ENCODE results near the gene TAS1R1.
"Not testable (repeated sequence)": the region's sequence is repeated elsewhere in the genome, so short reads cannot be mapped to it uniquely, and the experiment has no call there.

The TAS1R1 gene

GRCh38 chr1:6523566-6523965, 31.5 kb upstream of the TAS1R1 start:
- no peak for DNase-seq

GRCh38 chr1:6526316-6526715, 28.8 kb upstream of the TAS1R1 start:
- DNase-seq, result no peak

- no peak for DNase-seq
These were observed 26.6 kb upstream of the TAS1R1 start for GRCh38 chr1:6528492-6528891.

GRCh38 chr1:6530504-6531160, 24.5 kb upstream of the TAS1R1 start:
- DNase-seq, result no peak

GRCh38 chr1:6531996-6532395, 23.1 kb upstream of the TAS1R1 start:
- DNase-seq, result no peak

GRCh38 chr1:6534248-6534822, 20.8 kb upstream of the TAS1R1 start:
- no peak for DNase-seq

- no peak for DNase-seq
These were observed 19.9 kb upstream of the TAS1R1 start for GRCh38 chr1:6535214-6535613.

- no peak for DNase-seq
These were observed 18.8 kb upstream of the TAS1R1 start for GRCh38 chr1:6536291-6536690.

GRCh38 chr1:6538956-6539355, 16.2 kb upstream of the TAS1R1 start:
- no peak for DNase-seq

- no peak for DNase-seq
These were observed 10.3 kb upstream of the TAS1R1 start for GRCh38 chr1:6544831-6545230.

- no peak for DNase-seq
These were observed 9.6 kb upstream of the TAS1R1 start for GRCh38 chr1:6545276-6546112.

- no peak for DNase-seq
These were observed 8.8 kb upstream of the TAS1R1 start for GRCh38 chr1:6546326-6546725.

- DNase-seq, result no peak
These were observed 7.8 kb upstream of the TAS1R1 start for GRCh38 chr1:6547301-6547700.

GRCh38 chr1:6554031-6554906, 838 bp upstream of the TAS1R1 start, which contains the start of gene NOL9:
Gene NOL9, minus strand, starts transcription at chr1:6554513. Its CDS starts 11 bp downstream, at chr1:6554502.
- peak; percentile 86 for DNase-seq

GRCh38 chr1:6557597-6557996, 2.5 kb downstream of the TAS1R1 start:
- no peak for DNase-seq

GRCh38 chr1:6559161-6559560, 4.1 kb downstream of the TAS1R1 start:
- not testable (repeated sequence) for DNase-seq

- no peak for DNase-seq
These were observed 5.2 kb downstream of the TAS1R1 start for GRCh38 chr1:6560267-6560666.

- no peak for DNase-seq
These were observed 13.9 kb downstream of the TAS1R1 start for GRCh38 chr1:6569033-6569432.

GRCh38 chr1:6570100-6570499, 15.0 kb downstream of the TAS1R1 start:
- DNase-seq, result no peak

- no peak for DNase-seq
These were observed 15.9 kb downstream of the TAS1R1 start for GRCh38 chr1:6570987-6571386.

GRCh38 chr1:6572653-6573383, 17.7 kb downstream of the TAS1R1 start:
- DNase-seq, result no peak

- no peak for DNase-seq
These were observed 19.0 kb downstream of the TAS1R1 start for GRCh38 chr1:6574025-6574620.

Data from cortex of kidney (tissue), 1 donor.